HG03565 (cell line): ENCODE data around the gene ECEL1.
"Not testable (repeated sequence)": the region's sequence is repeated elsewhere in the genome, so short reads cannot be mapped to it uniquely, and the experiment has no call there.

Source experiments
- ATAC-seq: cut with Tn5 transposase; IDR thresholded peaks from one replicate; pipeline ENCODE4 v1.9.1; 2021; ENCODE audit warnings: mild to moderate bottlenecking, moderate library complexity; ENCODE audit not compliant: unreplicated experiment

The ECEL1 gene

DNA sequence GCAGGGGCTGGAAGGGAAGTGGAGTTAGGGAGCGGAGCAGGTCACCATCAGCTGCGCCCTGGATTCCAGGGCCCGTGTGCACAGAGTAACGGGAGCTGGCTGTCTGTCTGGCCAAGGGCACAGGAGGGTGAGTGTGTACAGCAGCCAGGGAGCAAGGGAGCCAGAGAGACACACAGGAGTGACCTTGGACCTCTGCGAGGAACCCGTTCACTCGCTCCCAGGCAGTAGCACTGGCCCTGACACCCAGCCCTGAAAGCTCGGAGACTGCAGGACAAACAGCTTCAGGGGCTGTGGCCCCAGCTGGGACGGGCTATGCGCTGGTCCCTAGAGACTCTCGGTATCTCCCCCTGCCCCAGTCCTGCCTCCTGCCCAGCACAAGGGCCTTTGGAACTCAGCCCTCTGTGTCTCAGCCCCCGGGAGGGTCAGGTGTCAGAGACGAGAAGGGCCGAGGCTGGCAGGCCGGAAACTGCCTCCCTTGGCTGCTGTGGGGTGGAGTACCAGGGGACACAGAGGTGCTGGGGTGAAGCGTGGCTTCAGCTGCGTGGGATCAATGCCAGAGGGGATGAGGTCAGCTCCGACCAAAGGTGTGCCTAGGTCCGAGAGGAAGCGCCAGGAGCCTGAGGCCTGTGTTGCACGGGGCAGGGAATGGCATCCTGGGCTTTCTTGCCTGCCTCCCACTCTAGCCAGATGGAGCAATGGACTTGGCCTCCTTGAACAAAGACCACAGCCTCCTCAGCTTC lies 43.8 kb downstream of the ECEL1 start:
- not testable (repeated sequence) for ATAC-seq

DNA sequence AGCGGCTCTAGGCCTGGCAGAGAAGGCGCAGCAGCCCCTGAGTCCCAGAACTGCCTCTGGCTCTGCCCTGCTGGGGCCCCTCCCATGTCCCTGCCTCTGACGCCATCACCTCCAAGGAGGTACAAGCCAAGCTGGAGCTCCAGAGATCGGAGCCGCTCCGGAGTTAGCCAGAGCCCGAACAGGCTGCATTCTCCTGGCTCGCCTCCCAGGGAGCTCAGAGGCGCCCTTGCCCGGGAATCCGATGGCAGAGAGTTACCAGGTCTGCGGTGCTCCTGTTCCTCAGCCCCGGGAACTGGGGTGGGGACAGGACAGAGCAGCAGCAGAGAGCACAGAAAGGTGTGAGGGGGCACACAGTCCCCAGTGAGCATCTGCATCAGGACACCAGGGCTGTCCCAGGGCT lies 44.6 kb downstream of the ECEL1 start:
- not testable (repeated sequence) for ATAC-seq

- not testable (repeated sequence) for ATAC-seq
Observed at GRCh38 chr2:232442431-232442830, 45.2 kb downstream of the ECEL1 start.

DNA sequence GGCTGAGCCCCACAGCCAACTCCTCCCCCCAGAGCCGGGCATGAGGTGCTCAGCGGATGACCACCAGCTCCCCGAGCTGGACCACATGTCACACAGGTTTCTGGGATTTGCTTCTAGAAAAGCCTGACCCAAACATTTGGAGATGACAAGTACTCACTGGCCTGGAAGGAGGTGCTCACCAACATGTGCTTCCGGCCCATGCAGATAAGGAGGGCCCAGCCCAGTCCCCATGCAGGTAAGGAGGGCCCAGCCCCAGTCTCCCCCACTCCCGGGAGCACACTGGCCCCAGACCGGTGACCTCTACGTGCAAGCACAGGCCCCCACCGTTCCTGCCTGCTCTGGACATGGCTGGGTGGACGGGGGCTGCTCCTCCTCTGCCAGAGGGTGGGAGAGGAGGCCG lies 45.7 kb downstream of the ECEL1 start:
- not testable (repeated sequence) for ATAC-seq

GRCh38 chr2:232441147-232441651 lies 46.4 kb downstream of the ECEL1 start:
- ATAC-seq, result no peak

DNA sequence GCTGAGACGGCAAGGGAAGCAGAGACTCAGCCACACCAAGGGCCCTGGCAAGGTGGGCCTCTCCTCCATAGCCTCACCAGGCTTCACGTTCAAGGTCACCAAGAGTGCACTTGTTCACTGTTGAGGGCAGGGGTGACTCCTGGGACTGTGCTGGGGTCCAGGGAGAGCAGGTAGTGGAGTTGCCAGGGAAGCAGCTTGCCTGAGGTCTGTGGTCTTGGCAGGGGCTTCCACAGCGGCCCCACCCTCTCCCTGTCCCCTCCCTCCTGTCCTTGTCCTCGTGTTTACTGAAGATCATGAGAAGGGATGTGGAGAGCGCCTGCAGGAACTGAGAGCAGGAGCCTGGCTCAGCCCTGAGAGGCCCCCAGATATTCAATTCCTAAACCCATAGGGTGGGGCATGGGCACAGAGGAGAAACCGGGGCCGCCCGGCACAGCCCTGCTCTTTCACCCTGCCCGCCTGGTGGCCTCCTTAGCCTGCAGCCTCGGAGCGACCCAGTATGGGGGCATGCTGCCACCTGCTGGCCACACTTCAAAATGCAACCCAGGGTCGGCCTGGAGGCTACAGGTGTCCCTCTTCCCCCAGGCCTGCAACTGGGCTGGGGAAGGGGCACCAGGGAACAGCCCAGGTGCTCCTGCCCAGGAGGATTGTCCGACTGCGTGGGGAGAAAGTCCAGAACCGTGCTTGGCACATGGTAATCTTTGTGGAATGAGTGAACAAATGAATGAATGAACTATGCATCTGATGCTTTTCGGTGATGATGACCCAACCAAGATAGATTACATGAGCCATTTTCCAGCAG lies 47.2 kb downstream of the ECEL1 start:
- peak; percentile 75 for ATAC-seq

DNA sequence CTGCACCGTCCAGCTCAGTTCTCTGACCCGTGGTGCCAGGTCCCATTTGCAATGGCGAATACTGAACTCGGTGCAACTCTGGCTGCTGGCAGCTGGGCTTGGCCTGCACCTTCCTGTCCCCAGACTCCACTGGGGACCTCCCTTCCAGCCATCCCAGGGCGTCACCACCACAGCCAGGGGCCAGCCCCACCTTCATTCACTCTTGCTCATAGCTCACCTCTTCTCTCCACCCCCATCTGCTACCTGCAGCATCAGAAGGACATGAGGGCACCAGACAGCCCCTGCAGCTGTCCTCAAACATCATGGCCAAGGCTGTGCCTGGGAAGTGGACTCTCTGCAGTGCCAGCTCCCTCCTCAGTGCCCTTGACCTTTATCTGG lies 47.9 kb downstream of the ECEL1 start:
- ATAC-seq, result no peak

GRCh38 chr2:232438951-232439757 lies 48.5 kb downstream of the ECEL1 start:
- no peak for ATAC-seq

DNA sequence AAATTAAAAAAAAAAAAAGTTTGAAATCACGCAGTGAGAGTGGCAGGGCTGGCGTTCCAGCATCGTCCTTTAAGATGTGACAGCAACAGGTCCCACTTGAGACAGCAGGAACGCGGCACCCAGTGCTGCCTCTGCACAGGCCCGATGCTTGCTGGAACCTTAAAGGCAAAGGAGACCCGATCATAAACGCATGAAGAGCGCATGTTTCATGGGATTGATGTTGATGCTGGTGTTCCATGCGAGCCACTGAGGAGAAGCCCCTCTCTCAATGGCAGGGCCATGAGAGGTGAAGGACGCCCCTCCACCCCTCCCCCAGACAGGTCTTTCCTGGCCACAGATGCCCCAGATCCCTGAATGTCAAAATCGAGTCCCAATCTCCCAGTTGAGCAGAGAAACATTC lies 49.5 kb downstream of the ECEL1 start:
- ATAC-seq, result no peak

GRCh38 chr2:232437195-232437571 lies 50.5 kb downstream of the ECEL1 start:
- no peak for ATAC-seq

GRCh38 chr2:232436381-232437194 lies 51.0 kb downstream of the ECEL1 start:
- ATAC-seq, result no peak

DNA sequence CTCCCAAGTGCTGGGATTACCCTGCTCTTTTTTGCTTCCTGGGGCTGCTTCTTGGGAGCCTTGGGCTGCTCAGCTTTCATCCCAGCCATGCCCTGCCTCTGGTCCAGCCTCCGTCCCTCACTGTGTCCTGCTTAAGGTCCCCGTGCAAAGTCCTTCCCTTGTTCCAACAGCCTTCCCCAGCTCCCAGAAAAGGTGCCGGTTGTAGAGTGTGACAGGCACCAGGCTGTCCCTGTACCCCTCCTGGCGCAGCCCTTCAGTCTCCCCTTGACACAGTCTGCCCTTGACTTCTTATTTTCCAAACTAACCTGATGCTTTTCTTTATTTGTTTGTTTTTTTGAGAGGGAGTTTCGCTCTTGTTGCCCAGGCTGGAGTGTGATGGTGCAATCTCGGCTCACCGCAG lies 51.8 kb downstream of the ECEL1 start:
- ATAC-seq, result no peak

- ATAC-seq, result no peak
Observed at GRCh38 chr2:232435375-232435648, 52.3 kb downstream of the ECEL1 start.

DNA sequence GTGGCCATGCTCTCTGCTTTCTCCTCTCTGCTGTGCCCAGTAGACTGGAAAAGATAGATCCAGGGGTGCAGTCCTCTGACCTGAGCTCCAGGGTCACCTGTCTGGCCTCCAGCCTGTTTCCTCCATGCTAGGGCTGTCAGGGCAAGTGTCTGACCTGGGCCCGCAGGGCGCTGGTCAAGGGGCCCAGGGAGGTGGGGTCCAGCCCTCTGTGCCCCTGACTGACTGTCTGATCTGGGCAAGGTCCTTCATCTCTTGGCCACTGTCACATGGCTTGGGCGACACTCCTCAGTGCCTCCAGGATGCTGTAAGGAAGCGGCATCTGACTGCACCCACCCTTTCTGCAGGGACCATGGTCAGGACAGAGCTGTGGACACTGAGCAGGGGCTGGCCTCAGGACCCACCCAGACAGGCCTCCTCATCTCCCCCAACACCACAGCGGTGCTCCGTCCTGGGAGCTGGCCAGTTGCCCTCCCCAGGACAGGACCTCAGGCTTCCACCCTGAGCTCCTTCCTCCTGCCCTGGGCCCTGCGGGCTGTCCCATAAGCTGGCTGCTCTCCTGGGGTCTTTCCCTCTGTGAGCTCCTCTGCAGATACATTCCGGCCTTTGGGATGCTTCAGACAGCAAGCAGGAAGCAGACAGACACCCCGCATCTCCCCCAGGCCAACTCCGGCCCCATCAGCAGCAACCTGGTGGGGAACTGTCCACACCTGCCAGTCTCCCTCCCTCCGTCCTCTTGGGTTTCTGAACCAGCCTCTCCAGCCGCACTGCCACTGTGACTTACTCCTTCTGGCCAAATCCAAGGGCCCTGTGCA lies 52.9 kb downstream of the ECEL1 start:
- no peak for ATAC-seq

DNA sequence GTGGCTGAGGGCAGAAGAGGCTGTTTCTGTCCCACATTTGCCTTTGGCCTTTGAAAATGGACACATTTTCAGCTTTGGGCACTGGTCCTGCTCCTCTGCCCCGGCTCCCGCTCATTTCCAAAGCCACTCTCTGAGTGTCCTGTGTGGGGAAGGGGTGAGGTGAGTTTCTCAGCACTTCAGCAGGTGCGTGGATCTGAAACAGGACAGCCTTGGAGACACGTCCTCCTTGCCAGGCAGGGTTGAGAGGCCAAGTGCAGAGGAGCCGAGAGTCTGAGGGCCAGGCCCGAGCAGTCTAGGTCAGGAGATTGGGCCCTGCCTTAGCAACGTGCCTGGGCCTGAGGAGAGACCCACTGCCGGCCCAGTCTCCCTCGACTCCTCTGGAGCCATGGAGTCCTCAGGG lies 53.5 kb downstream of the ECEL1 start:
- ATAC-seq, result no peak

DNA sequence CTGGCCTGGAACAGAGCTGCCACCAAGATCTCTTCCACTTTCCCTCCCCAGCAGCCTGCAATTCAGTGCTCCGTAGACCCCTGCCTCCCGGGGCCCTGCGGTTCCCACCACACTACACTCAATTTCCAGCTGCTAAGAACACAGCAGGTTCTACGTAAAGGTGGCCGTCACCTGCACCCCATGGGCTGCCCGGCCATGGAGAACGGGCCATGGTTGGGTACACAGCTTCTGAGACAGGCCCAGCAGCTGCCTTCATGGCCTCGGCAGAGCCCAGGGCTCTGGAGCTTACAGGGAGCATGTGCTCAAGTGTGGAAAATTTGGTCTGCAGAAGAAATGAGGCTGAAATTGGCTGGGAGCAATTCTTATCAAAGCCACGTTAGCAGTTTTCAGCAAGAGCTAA lies 54.0 kb downstream of the ECEL1 start:
- ATAC-seq, result not testable (repeated sequence)

GRCh38 chr2:232432598-232433184 lies 54.9 kb downstream of the ECEL1 start:
- no peak for ATAC-seq

DNA sequence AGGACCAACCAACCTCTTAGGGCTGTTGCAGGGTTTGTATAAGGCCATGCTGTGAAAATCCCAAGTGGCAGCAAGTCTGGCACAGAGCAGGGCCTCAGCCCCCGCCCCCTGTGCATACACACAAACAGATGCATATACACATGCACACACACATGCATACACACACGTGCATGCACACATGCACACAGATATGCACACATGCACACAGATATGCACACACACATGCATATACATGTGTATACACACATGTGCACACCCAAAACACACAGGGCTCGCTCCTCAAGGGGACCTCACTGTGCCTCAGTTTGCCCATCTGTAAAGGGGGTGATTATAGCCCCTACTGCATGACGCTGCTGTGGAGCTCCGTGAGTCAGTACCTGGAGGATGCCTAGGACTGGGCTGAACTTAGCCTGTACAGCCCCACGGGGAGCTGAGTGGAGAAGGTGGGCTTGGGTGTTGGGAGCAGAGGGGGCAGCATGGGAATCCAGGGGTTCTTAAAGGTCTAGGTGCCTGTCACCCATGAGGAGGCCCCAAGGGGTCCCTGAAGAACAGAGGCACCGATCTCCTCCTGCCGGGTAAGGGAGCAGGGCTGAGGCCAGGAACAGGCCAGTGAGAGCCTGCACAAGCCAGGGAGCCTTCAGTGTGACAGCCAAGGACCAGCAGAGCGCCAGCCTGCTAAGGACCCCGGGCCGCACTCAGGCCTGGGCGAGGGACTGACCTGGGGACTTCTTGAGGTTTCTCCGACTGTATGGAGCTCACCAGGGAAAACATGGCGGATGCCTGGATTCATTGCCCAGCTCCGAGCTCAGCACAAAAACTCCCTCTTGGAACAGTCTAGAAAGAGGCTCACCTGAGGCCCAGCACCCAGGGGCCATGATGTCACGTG lies 55.7 kb downstream of the ECEL1 start:
- no peak for ATAC-seq
